ENCODE data around the gene SIM1.

SIM1 gene

GRCh38 chr6:100457311-100457990, 7.3 kb downstream of the SIM1 start:
- no peak for DNase-seq (ENCODE audit: low read depth in 2 of 2)

- DNase-seq (ENCODE audit: low read depth in 2 of 2) = no peak
Measured at GRCh38 chr6:100456908-100457235, 7.8 kb downstream of the SIM1 start.

DNA sequence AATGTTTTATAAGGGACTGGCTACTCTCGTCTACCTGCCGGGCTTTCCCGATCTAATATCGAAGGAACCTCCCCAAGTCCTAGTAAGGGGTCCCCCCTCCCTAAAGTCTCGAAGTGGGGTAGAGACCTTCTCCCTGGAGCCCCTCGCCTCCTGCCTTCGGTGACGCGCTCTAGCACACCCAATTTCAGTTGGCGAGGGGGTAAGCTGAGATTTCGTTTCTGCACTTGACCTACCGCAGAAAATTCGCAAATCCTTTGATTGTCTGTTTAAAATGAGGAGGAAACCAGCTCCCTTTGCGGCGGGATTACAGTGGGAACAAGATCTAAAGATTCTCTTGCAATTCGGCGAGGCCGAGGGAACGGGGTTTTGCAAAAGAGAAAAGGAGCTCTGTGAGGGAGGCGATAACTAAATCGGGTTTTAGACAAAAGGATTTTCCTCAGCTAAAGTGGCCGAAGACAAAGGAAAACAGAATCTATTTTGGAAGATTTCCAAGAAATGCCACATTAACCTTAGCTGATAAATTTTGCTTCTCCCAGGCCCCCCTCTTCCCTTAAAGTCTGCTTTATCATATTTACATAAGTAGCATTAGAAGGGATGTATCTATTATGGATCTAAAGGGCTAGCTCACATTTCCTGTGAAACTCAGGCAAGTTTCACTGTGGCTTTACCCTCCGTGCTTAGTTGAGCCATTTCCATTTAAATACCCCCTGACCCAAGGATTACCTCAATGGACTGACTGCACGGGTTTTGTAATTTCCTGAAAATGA, 8.4 kb downstream of the SIM1 start:
- DNase-seq (ENCODE audit: low read depth in 2 of 2) = no peak

GRCh38 chr6:100455230-100456124, 9.2 kb downstream of the SIM1 start:
- no peak for DNase-seq (ENCODE audit: low read depth in 2 of 2)

- DNase-seq (ENCODE audit: low read depth in 2 of 2) = no peak
Measured at GRCh38 chr6:100454551-100455229, 10.0 kb downstream of the SIM1 start.

DNA sequence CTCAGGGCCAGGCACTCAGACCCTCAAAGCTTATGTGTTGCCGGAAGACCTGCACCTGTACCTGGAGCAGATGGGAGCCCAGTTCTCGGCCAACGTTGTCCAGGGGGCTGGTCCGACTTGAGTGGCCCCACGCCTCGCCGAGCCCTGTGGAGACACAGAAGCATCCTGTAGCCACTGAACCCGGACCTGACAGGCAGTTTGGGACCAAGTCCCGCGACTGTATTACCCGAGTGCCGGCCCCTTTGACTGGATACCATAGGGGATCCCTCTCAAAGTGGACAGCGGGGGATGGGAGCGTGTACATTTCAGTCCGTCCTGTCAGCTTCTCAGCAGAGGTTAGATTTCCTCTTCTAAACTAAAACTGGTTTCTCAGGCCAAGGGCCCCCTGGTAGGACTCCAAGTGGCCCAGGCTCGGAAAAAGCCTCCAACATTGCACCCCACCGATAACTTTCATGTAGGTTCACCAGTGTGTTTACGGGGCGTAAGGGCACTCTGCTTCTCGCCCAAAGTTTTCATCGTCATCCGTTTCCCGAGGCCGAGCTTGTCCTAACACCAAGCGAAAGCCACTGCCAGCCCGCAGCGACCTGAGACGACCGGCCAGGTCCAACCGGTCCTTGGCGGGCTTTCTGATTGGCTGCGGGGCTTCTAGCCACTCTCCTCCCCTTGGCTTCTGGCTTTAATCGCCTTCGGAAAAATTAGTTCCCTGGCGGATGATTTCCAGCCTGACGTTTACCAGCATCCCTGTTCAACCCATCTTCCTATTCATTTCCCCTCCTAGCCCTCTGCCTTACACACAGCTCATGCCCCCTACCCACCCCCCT, 10.8 kb downstream of the SIM1 start:
- DNase-seq (ENCODE audit: low read depth in 2 of 2) = no peak

- no peak for DNase-seq (ENCODE audit: low read depth in 2 of 2)
Measured at GRCh38 chr6:100452998-100453397, 11.7 kb downstream of the SIM1 start.

DNA sequence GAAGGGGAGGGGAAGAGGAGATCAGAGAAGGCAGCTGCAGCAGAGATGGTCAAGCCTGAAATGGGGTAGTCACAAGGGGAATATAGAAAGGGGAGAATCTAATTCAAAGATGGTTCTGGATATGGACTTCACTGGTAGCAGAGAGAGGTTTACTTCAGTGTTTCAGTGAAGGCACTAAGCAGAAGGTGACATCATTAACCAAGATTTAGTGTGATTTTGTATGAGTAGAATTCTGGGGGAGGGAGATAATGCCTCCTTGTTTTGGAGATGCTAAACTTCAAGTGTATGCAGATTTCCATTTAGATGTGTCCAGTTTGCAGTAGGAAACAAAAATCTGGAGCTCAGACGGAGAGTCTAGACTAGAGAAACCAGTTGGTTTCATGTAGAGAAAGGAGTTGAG, 13.1 kb downstream of the SIM1 start:
- DNase-seq (ENCODE audit: low read depth in 2 of 2) = no peak

GRCh38 chr6:100449239-100449691, 15.5 kb downstream of the SIM1 start:
- DNase-seq (ENCODE audit: low read depth in 2 of 2) = no peak

DNA sequence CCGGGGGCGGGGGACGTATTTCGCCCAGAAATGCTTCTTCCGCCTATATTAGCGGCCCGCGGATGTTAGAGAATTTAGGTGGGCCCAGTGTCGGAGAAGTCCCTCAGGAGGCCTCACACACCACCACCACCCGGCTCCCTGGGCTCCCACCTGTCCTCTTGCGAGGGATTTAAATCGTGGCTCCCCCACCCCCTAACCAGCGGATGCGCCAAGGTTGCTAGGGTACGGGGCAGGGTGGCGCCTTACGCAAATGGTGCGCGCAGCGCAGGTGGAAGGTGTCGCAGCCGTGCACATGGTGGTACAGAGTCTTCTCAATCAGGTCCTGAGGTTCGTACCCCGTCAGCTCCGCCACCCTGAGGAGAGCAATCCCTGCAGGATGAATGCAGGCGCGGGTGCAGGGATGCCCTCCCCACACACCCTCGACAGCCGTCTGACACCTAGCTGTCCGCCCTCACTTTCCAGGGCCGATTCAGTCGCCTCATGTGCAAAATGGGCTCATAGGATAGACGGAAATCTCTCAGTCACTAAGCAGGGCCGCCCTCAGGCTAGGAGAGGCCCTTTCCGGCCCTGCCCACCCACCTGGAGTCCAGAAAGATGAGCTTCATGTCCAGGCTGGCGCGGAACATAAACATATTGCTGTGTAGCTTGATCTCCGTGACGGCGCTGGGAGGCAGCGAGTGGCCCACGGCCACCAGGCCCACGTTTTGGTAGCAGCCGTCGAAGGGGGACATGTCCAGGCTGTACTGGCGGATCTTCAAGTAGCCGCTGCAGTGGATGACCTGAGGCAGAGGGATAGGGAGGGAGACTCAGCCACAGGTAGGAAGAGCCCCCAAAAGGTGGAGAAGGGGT, 16.6 kb downstream of the SIM1 start:
- DNase-seq (ENCODE audit: low read depth in 2 of 2) = no peak

DNA sequence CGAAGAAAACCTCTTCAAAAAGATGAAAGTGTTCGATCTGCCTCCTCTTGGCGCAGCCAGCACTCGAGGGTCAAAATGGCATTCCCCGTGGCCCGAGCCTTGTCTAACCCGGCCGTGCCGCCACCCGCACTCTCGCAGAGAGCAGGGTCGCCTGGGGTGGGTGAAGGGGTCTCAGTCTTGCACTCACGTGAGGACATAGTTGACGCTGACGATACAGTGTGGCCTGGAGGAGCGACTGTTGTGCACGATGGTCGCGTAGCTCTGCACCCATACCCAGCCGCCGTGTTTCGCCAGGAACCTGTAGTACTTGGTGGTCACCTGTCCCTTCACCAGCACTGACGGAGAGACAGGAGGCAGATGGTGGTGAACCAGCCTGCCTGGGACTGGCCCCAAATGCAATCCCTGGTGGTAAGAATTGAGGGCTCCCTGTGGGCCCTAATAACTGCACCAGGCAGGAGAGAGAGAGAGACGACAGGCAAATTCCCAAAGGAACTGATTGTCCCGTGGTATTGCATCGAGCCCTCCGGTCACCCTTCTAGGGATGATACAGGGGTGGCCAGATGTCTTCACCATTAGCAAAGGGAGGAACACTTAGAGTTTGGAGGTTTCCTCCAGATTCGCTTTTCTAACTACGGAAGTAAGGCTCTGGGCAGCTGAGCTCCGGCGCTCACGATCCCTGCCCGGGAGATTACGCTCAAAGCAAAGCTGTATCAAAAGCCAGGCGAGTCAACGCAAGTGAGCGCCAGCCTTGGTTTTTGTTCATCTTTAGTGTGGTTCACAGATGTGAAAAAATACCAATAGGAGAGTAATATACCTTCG, 17.4 kb downstream of the SIM1 start:
- no peak for DNase-seq (ENCODE audit: low read depth in 2 of 2)

GRCh38 chr6:100446115-100447080, 18.3 kb downstream of the SIM1 start:
- DNase-seq (ENCODE audit: low read depth in 2 of 2) = no peak

- no peak for DNase-seq (ENCODE audit: low read depth in 2 of 2)
Measured at GRCh38 chr6:100445512-100445911, 19.2 kb downstream of the SIM1 start.

GRCh38 chr6:100440935-100441334, 23.8 kb downstream of the SIM1 start:
- no peak for DNase-seq (ENCODE audit: low read depth in 2 of 2)

DNA sequence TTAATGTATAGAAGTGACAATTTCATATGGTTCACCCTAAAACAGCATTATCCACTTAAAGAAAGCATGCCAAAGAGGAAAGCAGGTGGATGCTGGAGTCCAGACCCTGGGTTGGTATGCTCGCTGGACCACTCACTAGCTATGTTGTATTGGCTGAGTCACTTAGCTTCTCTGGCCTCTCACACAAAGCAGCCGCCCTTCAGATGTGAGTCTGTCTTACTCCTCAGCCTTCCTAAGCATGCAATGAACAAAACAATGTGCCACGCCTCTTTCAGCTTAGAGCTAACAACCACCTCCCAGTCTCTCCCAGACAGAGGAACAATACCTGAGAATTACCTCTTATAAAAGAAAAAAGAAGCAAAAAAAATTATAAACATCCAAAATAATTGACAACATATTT, 29.4 kb downstream of the SIM1 start:
- no peak for DNase-seq (ENCODE audit: low read depth in 2 of 2)

- DNase-seq (ENCODE audit: low read depth in 2 of 2) = no peak
Measured at GRCh38 chr6:100433726-100434435, 30.8 kb downstream of the SIM1 start.

GRCh38 chr6:100432136-100432535, 32.6 kb downstream of the SIM1 start:
- DNase-seq (ENCODE audit: low read depth in 2 of 2) = no peak

Data from fibroblast of skin of left quadriceps (primary cell).